Hematopoietic multipotent progenitor cell treated with erythropoietin and hydrocortisone succinate and interleukin-3 and kit ligand, for 8 days (in vitro differentiated cells): ENCODE data around the gene SCD5.

Source experiments
- DNase-seq: peaks from one replicate; pipeline ENCODE4 v3.0.0-alpha.2; 2015

Gene SCD5

DNA sequence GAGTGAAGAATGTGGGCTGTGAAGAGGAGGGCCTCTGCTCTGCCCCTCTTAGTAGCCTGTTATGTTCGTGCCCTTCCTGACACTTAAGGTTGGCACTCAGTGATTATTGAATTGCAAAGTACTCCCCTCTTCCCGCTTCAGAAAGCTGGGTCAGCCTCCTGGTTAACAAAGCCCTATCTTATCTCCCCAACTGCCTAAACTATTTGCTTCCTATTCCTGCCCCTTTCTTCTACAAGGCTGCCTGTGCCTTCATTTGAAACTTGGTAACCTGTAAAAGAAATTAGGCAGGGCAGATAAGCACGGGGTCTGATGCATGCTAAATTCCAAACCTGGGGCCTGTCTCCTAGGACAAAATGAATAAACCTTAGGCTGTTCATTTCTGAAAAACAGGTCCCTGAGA, 213.7 kb downstream of the SCD5 start:
- DNase-seq: peak; percentile 53

DNA sequence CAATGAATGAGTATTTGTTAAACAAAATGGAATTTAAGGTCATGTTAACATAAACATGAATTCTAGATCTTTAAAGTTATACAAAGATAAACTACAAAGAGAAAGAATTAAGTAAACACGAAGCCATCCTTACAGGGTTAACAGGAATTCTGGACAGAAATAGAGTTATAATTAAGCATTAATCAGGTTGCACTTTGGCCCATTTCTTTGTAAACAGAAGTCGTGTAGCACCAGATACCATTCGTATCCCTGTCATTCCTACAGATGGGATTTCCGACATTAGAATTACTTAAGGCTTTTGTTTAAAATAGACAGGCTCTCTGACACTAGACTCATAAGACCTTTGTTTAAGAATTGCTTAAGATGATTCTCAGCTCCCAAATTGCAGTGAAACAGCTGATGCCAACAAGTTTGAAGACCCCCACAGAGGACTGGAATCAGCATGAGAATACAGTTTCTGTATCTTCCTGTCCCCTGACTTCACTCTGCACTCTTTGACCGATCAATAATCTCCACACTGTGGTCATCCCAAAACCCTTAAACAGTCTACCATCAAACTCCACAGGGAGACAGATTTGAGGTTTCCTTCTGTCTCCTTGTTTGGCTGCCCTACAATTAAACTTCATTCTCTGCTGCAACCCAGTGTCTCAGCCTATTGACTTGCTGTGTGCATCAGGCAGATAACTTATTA, 214.6 kb downstream of the SCD5 start:
- no peak for DNase-seq

DNA sequence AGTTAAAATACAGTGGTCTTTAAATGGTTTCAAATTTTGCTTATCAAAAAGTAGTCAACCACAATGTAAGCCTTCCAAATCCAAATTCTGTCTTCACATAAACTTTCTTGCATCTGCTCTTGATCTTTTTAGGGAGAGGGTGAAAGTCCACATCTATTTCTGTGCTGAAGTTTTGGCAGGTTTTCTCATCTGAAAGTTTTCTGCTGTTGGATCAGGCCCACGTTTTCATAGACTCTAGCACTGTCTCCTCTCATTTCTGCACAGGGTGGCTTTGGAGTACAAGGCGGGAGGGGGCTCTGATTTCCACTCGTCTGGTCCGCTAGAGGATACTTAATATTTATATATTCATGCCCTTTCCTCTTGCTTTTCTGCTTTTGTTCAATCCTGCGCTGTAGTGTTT, 218.7 kb downstream of the SCD5 start:
- DNase-seq: no peak
